Fibroblast of lung (primary cell): Measurements from ENCODE around the gene RTL3.

Experiments
- CTCF ChIP-seq, 2 donors: IDR thresholded peaks in 1 of 2; conservative IDR thresholded peaks in 1 of 2; 1 replicate in 1 of 2; 2 replicates in 1 of 2; pipeline ENCODE4 v1.5.1; 2011 to 2012; ENCODE audit warnings: low read length in 2 of 2, control low read depth in 1 of 2, inconsistent platforms in 1 of 2, low read depth in 1 of 2, mild to moderate bottlenecking in 1 of 2
- EZH2 ChIP-seq: IDR thresholded peaks from 2 replicates; pipeline ENCODE4 v1.5.1; 2012; ENCODE audit warnings: low read length, control low read depth, mild to moderate bottlenecking; ENCODE audit errors: missing control alignments

- no peak for TF ChIP-seq CTCF (conservative IDR thresholded peaks at IDR 0.05 in 1 of 2, IDR thresholded peaks at IDR 0.05 in 1 of 2; ENCODE audit: low read depth in 1 of 2, low read length in 2 of 2)
- TF ChIP-seq EZH2, result no peak
Measured at GRCh38 chrX:78658845-78659744, at the start of gene RTL3.
